ENCODE measurements around the gene SNX9.
"Not testable (repeated sequence)": the region's sequence is repeated elsewhere in the genome, so short reads cannot be mapped to it uniquely, and the experiment has no call there.

The SNX9 gene

GRCh38 chr6:157927011-157927410 lies 104.0 kb downstream of the SNX9 start:
- no peak for DNase-seq (ENCODE audit: low read depth)

DNA sequence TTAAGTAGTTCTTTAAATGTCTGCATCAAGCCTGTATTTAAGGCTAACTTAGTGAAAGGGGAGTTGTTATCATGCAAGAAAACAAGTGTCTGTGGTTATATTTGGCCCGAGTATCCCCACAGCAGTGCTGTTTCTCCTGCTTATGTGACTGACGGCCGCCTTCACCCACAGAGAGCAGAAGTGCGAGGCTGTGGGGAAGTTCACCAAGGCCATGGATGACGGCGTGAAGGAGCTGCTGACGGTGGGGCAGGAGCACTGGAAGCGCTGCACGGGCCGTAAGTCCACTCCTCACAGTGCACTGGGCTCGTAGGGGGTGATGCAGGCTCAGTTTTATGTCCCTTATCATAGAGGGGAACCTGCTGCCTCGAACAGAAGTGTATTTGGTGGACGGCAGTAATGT lies 105.4 kb downstream of the SNX9 start:
- DNase-seq (ENCODE audit: low read depth), result no peak

DNA sequence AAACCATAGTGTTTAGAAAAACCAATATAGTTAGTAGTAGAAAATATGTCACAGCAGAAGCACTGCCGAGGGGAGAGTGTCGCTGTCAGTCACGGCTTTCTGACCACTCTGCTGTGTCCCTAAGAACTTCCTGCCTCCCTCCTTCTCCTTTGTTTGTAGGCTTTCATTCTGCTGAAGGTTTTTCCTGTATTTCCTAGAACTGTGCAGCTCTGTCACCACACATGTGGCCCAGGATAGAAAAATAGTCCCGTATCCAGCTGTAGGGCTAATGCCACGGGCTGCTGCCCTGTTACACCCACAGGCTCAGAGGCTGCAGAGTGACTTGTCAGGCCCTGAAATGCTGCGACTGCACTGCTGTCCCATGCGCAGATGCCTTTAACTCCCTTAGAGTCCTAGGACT lies 106.0 kb downstream of the SNX9 start:
- DNase-seq (ENCODE audit: low read depth), result no peak

GRCh38 chr6:157929765-157930319 lies 106.8 kb downstream of the SNX9 start:
- DNase-seq (ENCODE audit: low read depth), result no peak

DNA sequence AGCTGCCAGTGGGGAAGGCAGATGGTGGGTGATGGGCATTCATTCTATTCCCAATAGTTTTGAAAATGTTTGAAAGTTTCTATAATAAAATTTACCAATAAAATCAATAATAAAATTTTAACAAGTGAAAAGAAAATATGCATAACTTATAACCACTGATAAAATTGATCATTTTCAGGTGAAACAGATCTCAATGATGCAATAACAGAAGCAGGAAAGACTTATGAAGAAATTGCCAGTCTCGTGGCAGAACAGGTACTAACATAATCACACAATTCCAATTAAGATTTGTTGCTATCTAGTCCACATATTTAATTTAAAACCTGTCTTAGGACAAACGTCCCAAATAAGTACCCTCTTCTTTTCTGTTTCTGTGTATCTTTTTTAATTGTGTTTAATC lies 112.7 kb downstream of the SNX9 start:
- no peak for DNase-seq (ENCODE audit: low read depth)

GRCh38 chr6:157937318-157937717 lies 114.3 kb downstream of the SNX9 start:
- no peak for DNase-seq (ENCODE audit: low read depth)

DNA sequence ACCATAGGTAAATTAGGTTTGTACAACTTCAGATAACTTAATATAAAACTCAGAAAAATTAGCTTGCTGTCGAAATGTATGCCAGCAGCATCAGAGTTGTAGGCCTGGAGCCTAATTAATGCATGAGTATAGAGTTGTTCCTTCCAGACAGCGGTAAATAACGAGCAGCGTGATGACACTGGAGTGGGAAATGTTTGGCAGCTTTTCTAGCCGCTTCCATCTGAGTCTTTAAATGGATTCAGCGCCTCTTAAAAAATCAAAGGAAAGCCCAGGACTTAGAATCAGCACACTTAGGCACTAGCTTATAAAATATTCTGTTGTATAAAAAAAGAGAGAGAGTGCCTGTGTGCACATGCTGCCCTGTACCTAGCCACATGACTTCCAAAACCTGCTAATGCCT lies 114.9 kb downstream of the SNX9 start:
- no peak for DNase-seq (ENCODE audit: low read depth)

DNA sequence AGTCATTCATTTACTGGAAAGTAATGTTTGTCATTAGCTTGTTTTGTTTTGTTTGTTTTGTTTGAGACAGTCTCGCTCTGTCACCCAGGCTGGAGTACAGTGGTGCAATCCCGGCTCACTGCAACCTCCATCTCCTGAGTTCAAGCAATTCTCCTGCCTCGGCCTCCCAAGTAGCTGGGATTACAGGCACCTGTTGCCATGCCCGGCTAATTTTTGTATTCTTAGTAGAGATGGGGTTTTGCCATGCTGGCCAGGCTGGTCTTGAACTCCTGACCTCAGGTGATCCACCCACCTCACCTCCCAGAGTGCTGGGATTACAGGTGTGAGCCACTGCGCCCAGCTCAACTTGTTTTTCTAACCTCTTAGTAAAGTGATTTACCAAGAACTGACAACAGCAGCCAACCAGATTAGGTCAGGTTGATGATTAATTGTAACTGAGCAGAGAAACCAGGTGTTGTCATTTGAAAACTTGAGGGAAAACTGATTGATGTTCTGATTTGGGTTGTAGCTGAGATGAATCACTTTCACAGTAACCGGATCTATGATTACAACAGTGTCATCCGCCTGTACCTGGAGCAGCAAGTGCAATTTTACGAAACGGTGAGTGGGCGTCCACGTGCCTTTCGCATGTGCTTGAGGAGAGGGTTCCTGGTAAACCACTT lies 117.5 kb downstream of the SNX9 start:
- not testable (repeated sequence) for DNase-seq (ENCODE audit: low read depth)

DNA sequence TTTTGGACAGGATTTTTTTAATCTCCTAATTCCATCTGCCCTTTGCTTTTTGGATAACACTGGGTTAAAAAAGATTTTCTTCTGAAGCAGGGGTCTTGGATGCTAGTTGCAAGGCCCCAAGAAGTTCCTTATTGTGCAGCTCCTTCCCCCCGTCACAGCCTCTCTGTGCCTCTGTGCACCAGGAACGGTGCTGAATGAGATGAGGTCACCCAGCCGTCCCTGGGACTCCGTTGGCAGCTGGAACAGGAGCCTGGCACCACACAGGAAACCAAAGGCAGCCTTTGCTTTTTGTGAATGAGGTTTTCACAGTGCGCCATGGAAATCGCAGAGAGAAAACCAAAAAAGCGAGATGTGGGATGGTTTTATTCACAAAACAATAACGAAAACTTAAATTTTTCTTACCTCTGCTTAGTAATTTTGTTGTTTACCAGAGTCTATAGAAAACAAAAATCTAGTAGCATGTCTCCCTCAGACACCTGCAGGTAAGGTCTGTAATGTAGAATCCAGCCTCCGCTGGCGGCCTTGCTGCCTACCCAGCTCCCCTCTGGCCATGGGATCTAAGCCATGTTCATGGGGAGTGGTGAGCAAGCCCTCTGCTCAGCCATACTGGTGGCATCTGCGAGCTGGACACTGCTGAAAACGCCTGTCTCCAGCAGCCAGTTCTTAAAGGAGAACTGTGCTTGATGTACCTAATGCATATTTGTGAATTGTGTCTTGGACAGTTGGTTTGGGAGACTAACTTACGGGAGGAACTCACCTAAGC lies 118.2 kb downstream of the SNX9 start:
- DNase-seq (ENCODE audit: low read depth), result no peak

DNA sequence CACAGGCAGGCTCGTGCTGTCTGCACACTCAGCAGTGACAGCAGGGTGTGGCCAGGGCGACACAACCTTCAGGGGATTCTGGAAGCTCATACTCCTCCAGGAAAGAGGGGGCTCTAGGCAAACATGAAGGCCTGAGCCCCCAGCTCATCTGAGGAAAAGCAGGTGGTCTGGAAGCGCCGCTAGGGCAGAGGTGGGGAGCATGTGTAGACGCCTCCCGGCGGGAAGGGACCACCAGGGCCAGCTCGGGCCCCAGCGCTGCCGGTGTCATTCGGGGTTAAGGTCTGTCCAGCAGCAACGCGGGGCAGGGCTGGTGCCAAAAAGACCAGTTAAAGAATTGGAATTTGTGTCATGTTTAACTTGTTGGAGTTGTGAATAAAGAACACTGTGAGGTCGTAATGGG lies 119.3 kb downstream of the SNX9 start:
- DNase-seq (ENCODE audit: low read depth), result no peak

- DNase-seq (ENCODE audit: low read depth), result no peak
These were observed 120.4 kb downstream of the SNX9 start for GRCh38 chr6:157943249-157943963.

DNA sequence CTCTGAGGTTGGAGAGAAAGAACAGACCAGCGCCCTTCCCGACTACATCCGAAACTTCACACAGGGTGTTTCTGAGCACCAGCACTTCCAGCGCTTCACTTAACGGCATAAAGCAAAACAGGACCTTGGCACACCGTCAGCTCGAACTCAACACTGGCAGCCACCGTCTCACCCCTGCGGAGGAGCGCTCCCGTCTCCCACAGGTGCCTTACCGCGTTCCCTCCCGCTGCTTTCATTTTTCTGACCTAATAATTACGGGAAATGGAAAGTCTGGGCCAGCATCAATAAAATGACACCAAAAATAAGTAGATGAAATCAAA lies 120.9 kb downstream of the SNX9 start:
- no peak for DNase-seq (ENCODE audit: low read depth)

DNA sequence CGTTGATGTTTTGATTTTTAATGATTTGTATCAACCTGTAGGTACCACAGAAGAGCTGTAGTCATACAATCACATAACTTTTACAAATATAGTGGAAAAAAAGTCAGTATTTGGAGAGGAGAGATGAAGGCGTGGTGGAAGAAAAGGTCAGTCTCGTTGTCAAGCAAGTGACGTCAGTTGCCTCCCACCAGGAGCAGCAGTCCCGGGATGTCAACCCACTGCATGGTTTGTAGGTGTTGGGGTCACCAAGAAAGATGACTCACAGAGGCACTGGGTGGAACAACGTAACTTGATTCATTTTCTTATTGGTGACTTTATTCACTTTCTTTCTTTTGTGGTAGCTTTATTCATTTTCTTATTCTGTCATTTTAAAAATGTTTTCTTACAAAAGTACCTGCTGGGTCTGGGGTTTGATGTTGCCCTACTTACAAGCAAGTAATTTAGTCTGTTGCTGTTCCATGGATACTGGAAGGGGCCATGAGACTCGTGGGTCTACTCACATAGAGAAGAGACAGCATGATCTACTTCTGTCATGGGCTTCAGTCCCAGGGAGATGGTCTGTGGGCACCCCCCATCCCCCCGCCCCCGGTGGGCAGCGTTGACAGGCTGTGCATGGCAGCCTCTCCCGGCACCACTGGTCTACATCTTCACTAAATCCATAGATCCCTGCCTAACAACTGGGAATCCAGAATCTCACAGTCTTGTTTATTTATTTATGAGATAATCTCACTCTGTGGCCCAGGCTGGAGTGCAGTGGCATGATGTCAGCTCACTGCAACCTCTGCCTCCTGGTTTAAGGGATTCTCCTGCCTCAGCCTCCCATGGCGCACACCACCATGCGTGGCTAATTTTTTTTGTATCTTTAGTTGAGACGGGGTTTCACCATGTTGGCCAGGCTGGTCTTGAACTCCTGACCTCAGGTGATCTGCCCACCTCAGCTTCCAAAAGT lies 122.2 kb downstream of the SNX9 start:
- no peak for DNase-seq (ENCODE audit: low read depth)

DNA sequence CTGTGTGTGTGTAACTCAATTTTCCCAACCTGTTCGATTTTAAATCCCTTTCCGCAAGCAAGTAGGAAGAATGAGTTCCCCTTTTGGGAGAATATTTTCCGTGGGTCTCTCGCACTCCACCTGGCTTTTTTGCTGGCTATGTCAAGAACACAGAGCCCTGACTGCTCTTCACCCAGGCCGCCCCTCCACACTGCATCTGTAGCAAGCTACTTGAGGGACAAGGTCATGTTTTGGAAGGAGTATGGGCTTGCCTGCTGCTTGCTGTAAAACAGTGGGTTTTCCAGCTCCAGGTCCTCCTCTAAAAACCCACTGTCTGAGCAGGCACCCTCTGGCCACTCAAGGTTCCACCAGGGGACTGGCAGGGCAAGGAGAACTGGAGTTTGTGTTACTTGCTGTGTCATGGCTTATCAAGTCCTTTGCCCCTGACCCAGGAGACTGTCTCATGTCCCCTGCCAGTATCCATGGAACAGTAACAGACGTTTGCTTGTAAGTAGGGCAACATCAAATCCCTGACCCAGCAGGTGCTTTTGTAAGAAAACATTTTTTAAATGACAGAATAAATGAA lies 123.1 kb downstream of the SNX9 start:
- no peak for DNase-seq (ENCODE audit: low read depth)

DNA sequence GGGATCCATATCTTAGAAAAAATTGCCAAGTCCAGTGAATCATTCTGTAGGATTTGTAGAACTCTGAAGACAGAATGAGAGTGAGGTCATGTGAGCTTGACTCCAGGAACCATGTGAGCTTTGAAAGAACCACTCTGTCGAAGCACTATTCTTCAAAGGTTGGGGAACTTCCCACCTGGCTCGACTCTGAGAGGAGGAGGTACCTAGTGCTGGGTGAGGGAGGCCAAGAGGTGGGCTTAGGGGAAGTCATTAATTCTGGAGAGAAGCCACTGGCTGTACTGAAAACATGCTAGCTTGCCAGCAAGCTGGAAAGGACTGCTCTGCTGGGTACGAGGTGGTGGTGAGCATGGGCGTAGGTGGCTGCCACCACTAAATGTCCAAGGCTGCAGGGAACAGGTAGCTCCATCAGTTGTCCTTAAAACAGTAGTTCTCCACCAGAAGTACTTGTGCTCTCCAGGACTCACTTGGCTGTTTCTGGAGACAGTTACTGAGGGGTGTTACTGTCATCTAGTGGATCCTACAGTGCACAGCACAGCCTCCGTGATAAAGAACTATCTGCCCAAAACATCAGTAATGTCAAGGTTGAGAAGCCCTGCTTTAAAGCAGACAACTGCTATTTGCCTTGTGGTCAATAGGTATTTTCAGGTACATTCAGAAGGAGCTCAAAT lies 124.0 kb downstream of the SNX9 start:
- no peak for DNase-seq (ENCODE audit: low read depth)

GRCh38 chr6:157950899-157951298 lies 127.9 kb downstream of the SNX9 start:
- not testable (repeated sequence) for DNase-seq (ENCODE audit: low read depth)

GRCh38 chr6:157951828-157952227 lies 128.8 kb downstream of the SNX9 start:
- no peak for DNase-seq (ENCODE audit: low read depth)

- DNase-seq (ENCODE audit: low read depth), result no peak
These were observed 129.9 kb downstream of the SNX9 start for GRCh38 chr6:157952861-157953351.

GRCh38 chr6:157953580-157954091 lies 130.6 kb downstream of the SNX9 start:
- no peak for DNase-seq (ENCODE audit: low read depth)

Data from GM04504 (cell line).